Measurements from ENCODE around the gene ARFGAP3. TPM values are rescaled to one million over a fixed set of nuclear protein-coding genes. Genes with fewer than 3 reads are reported as not detected.

ARFGAP3 gene
- total RNA-seq, 1 donor from 2014 or later: 74.2 TPM

GRCh38 chr22:42819412-42820044 lies 37.5 kb downstream of the ARFGAP3 start:
- peak; percentile 15 for DNase-seq

- no peak for DNase-seq
Observed at GRCh38 chr22:42817556-42817955, 39.5 kb downstream of the ARFGAP3 start.

- DNase-seq: no peak
Observed at GRCh38 chr22:42816336-42816735, 40.7 kb downstream of the ARFGAP3 start.

- DNase-seq: no peak
Observed at GRCh38 chr22:42814616-42815015, 42.5 kb downstream of the ARFGAP3 start.

- peak; percentile 87 for DNase-seq
Observed at GRCh38 chr22:42814215-42814614, 42.9 kb downstream of the ARFGAP3 start.

- DNase-seq: no peak
Observed at GRCh38 chr22:42813501-42813900, 43.6 kb downstream of the ARFGAP3 start.

- no peak for DNase-seq
Observed at GRCh38 chr22:42811459-42811858, 45.6 kb downstream of the ARFGAP3 start.

GRCh38 chr22:42808521-42808920 lies 48.6 kb downstream of the ARFGAP3 start:
- peak; percentile 14 for DNase-seq

- no peak for DNase-seq
Observed at GRCh38 chr22:42807185-42807584, 49.9 kb downstream of the ARFGAP3 start.

GRCh38 chr22:42805998-42806830 lies 50.9 kb downstream of the ARFGAP3 start:
- peak; percentile 68 for DNase-seq

GRCh38 chr22:42805016-42805997 lies 51.8 kb downstream of the ARFGAP3 start:
- DNase-seq: peak; percentile 69

- DNase-seq: peak; percentile 19
Observed at GRCh38 chr22:42803389-42803788, 53.7 kb downstream of the ARFGAP3 start.

GRCh38 chr22:42801252-42802080 lies 55.6 kb downstream of the ARFGAP3 start:
- no peak for DNase-seq

- DNase-seq: peak; percentile 32
Observed at GRCh38 chr22:42800451-42801251, 56.4 kb downstream of the ARFGAP3 start.

GRCh38 chr22:42799461-42800405 lies 57.3 kb downstream of the ARFGAP3 start:
- no peak for DNase-seq

GRCh38 chr22:42799061-42799460 lies 58.0 kb downstream of the ARFGAP3 start:
- DNase-seq: no peak

- DNase-seq: peak; percentile 54
Observed at GRCh38 chr22:42797011-42797410, 60.1 kb downstream of the ARFGAP3 start.

GRCh38 chr22:42796081-42796480 lies 61.0 kb downstream of the ARFGAP3 start:
- no peak for DNase-seq

- no peak for DNase-seq
Observed at GRCh38 chr22:42794551-42795510, 62.2 kb downstream of the ARFGAP3 start.

All from dermis blood vessel endothelial cell (primary cell).